GM12878 (cell line): Measurements from ENCODE around the gene PPFIBP1. TPM values are rescaled to one million over a fixed set of nuclear protein-coding genes. Genes with fewer than 3 reads are reported as not detected.

Experiments used
- ATAC-seq: fragments of 200-7000 bp; cut with Tn5 transposase; 3 replicates; pipeline ENCODE4 v1.9.1; 2020; ENCODE audit warnings: mild to moderate bottlenecking, moderate library complexity
- BruUV-seq: library from RNA; stranded (reverse); fragments of 400-500 nt; replicated peaks from 2 replicates; lab custom pipeline; 2021; lab: Mats Ljungman, UMichigan
- CTCF ChIA-PET: fragments of 300-600 bp; sonication (Branson Sonifier 250); formaldehyde crosslinking; extraction: SDS; loops from one replicate; lab custom pipeline; 2021; ENCODE audit warnings: inconsistent platforms; lab: Yijun Ruan, JAX
- POLR2A ChIA-PET: fragments of 350-600 bp; formaldehyde crosslinking; extraction: SDS; loops from one replicate; lab custom pipeline; 2021; ENCODE audit warnings: inconsistent platforms; lab: Charles Lee
- RAD21 ChIA-PET: fragments of 300-600 bp; sonication (Branson Sonifier 250); formaldehyde crosslinking; loops from one replicate; lab custom pipeline; 2023; ENCODE audit warnings: antibody characterized with exemption; ENCODE audit not compliant: unreplicated experiment; lab: Charles Lee
- SMC1A ChIA-PET: fragments of 300-600 bp; sonication (Branson Sonifier 250); formaldehyde crosslinking; loops from one replicate; lab custom pipeline; 2023; ENCODE audit not compliant: unreplicated experiment, uncharacterized antibody; lab: Charles Lee
- DNase-seq: peaks from one replicate; pipeline ENCODE4 v3.0.0-alpha.2; 2011; ENCODE audit warnings: low read depth, low spot score
- FAIRE-seq: peaks from 3 replicates; lab custom pipeline; 2011; peaks lifted over from hg19 to GRCh38; lab: Jason Lieb, UNC
- H2AFZ ChIP-seq: 2 replicates; pipeline ENCODE4 v1.6.0; 2011; ENCODE audit warnings: low read depth, low read length, control low read depth; ENCODE audit not compliant: control insufficient read depth
- H3K27ac ChIP-seq: 2 replicates; pipeline ENCODE4 v1.5.1; 2011; ENCODE audit warnings: control low read depth; ENCODE audit not compliant: control insufficient read depth, insufficient read depth
- H3K27me3 ChIP-seq, 2 experiments: replicated peaks in 1 of 2; 2 replicates each; pipeline versions ENCODE4 v1.6.0 to v1.6.1; 2011; ENCODE audit warnings: low read length in 1 of 2; ENCODE audit not compliant: control insufficient read depth in 2 of 2, insufficient read depth in 2 of 2
- H3K36me3 ChIP-seq, 2 experiments: 2 replicates each; pipeline ENCODE4 v1.5.1; 2011; ENCODE audit warnings: low read length in 1 of 2; ENCODE audit not compliant: control insufficient read depth in 2 of 2, insufficient read depth in 2 of 2
- H3K4me1 ChIP-seq: 2 replicates; pipeline ENCODE4 v1.6.1; 2011; ENCODE audit warnings: mild to moderate bottlenecking, low read length, moderate library complexity, mixed read lengths; ENCODE audit not compliant: control insufficient read depth, insufficient read depth
- H3K4me2 ChIP-seq: 2 replicates; pipeline ENCODE4 v1.6.0; 2011; ENCODE audit warnings: control low read depth; ENCODE audit not compliant: control insufficient read depth, insufficient read depth
- H3K4me3 ChIP-seq: fragments of 200-600 bp; sonication (generic); 2 replicates; pipeline ENCODE4 v1.5.1; 2016
- H3K79me2 ChIP-seq: 2 replicates; pipeline ENCODE4 v1.6.0; 2011; ENCODE audit warnings: low read length; ENCODE audit not compliant: control insufficient read depth, insufficient read depth
- H3K9ac ChIP-seq: 2 replicates; pipeline ENCODE4 v1.8.0; 2011; ENCODE audit warnings: low read length, control low read depth, mixed read lengths; ENCODE audit not compliant: control insufficient read depth, insufficient read depth
- H3K9me3 ChIP-seq: replicated peaks from 3 replicates; pipeline ENCODE4 v1.5.1; 2011; ENCODE audit warnings: mild to moderate bottlenecking, low read length; ENCODE audit not compliant: control insufficient read depth, insufficient read depth
- H4K20me1 ChIP-seq: 2 replicates; pipeline ENCODE4 v1.6.0; 2011; ENCODE audit not compliant: control insufficient read depth, insufficient read depth
- KDM1A ChIP-seq: fragments of 200-600 bp; sonication (generic); IDR thresholded peaks from 2 replicates; pipeline ENCODE4 v1.6.1; 2016; ENCODE audit warnings: borderline replicate concordance
- MYC ChIP-seq: IDR thresholded peaks from 2 replicates; pipeline ENCODE4 v1.6.1; 2011; ENCODE audit warnings: mild to moderate bottlenecking, low read length, moderate library complexity, inconsistent platforms; ENCODE audit not compliant: insufficient read depth, insufficient replicate concordance, insufficient read length, severe bottlenecking
- NFYB ChIP-seq: IDR thresholded peaks from 2 replicates; pipeline ENCODE4 v1.6.1; 2011; ENCODE audit warnings: low read depth, mild to moderate bottlenecking, low read length, improper control_type of control experiment, moderate library complexity; ENCODE audit not compliant: insufficient read depth
- RAD21 ChIP-seq: IDR thresholded peaks from 2 replicates; pipeline ENCODE4 v1.6.1; 2011; ENCODE audit warnings: mild to moderate bottlenecking, low read depth, low read length, moderate library complexity; ENCODE audit not compliant: insufficient read depth
- RAD51 ChIP-seq: fragments of 450-650 bp; IDR thresholded peaks from 2 replicates; pipeline ENCODE4 v1.6.1; 2016; ENCODE audit warnings: moderate library complexity, mild to moderate bottlenecking, inconsistent platforms
- RBBP5 ChIP-seq: fragments of 200-600 bp; sonication (generic); conservative IDR thresholded peaks from 2 replicates; pipeline ENCODE4 v1.6.1; 2016
- RCOR1 ChIP-seq: conservative IDR thresholded peaks from 2 replicates; pipeline ENCODE4 v1.6.1; 2012; ENCODE audit warnings: low read depth, low read length, improper control_type of control experiment
- SMAD5 ChIP-seq: IDR thresholded peaks from 2 replicates; pipeline ENCODE4 v1.6.1; 2016; ENCODE audit warnings: antibody characterized with exemption, low read depth
- SRF ChIP-seq, 2 experiments: IDR thresholded peaks; 2 replicates each; pipeline ENCODE4 v1.6.1; 2011; ENCODE audit warnings: low read depth in 2 of 2, low read length in 2 of 2, mild to moderate bottlenecking in 1 of 2, moderate library complexity in 1 of 2
- WRNIP1 ChIP-seq: IDR thresholded peaks from 2 replicates; pipeline ENCODE4 v1.6.1; 2011; ENCODE audit warnings: low read depth, low read length, improper control_type of control experiment, borderline replicate concordance
- YBX1 ChIP-seq: fragments of 450-650 bp; IDR thresholded peaks from 2 replicates; pipeline ENCODE4 v1.6.1; 2016; ENCODE audit warnings: antibody characterized with exemption
- ZNF622 ChIP-seq: fragments of 450-650 bp; IDR thresholded peaks from 2 replicates; pipeline ENCODE4 v1.6.1; 2017; ENCODE audit warnings: mild to moderate bottlenecking, inconsistent platforms
- WGBS: methylation state at CpG from one replicate; pipeline ENCODE4 v1.1.6; 2016; ENCODE audit warnings: low lambda C conversion rate; ENCODE audit not compliant: insufficient replicate concordance, insufficient coverage; ENCODE audit errors: missing lambda C conversion rate; 5-methylcytosine and 5-hydroxymethylcytosine counted together
- in situ Hi-C: fragments of 300-500 bp; cut with MboI; formaldehyde crosslinking; loops from 9 replicates; pipeline ENCODE4 v1.14.3; 2018; ENCODE audit warnings: mixed read lengths
- intact Hi-C: fragments of 100-400 bp; cut with micrococcal nuclease; formaldehyde crosslinking; loops from one replicate; pipeline ENCODE4 v1.14.2; 2022; ENCODE audit not compliant: unreplicated experiment
- polyA plus RNA-seq, 11 experiments: library from polyadenylated mRNA; depleted of rRNA in 4 of 11; unstranded in 6 of 11; stranded (reverse) in 5 of 11; fragments of >200 nt; fragmentation: Nextera tagmentation in 4 of 11; fragmentation: Illumina TruSeq in 1 of 11; extraction: Ambion mirVana in 4 of 11; extraction: Trizol in 1 of 11; gene quantifications; 1 replicate in 1 of 11; 2 replicates in 10 of 11; pipeline versions ENCODE4 v1.2.1 to v1.2.3, GENCODE V29; 2011 to 2016; ENCODE audit warnings: inconsistent platforms in 2 of 11, missing spikeins in 2 of 11, low read depth in 1 of 11
- total RNA-seq, 4 experiments: library from RNA; depleted of rRNA in 3 of 4; stranded (reverse); fragments of >200 nt in 3 of 4; fragmentation: Illumina TruSeq in 1 of 4; extraction: Trizol in 1 of 4; gene quantifications; 2 replicates each; pipeline versions ENCODE4 v1.2.1 to v1.2.3, GENCODE V29; 2013 to 2021
- TF ChIP-seq, protein P1 (sequence below): fragments of 450-650 bp; IDR thresholded peaks from 2 replicates; pipeline ENCODE4 v1.6.1; 2017; ENCODE audit warnings: mild to moderate bottlenecking, low read depth, inconsistent platforms; ENCODE audit not compliant: poor library complexity, severe bottlenecking
- TF ChIP-seq, protein P2 (sequence below): fragments of 450-650 bp; IDR thresholded peaks from 2 replicates; pipeline ENCODE4 v1.6.1; 2017; ENCODE audit warnings: low read depth, mild to moderate bottlenecking, moderate library complexity
- TF ChIP-seq, protein P3 (sequence below): fragments of 450-650 bp; IDR thresholded peaks from 2 replicates; pipeline ENCODE4 v1.6.1; 2017; ENCODE audit warnings: mild to moderate bottlenecking, moderate library complexity

Gene PPFIBP1
- total and polyA plus RNA-seq, 10 of the 15 experiments (the other 5 are each of a cell fraction or from before 2014, with no cell fraction given): 0.47 to 7.8 (median 3.6) TPM

DNA sequence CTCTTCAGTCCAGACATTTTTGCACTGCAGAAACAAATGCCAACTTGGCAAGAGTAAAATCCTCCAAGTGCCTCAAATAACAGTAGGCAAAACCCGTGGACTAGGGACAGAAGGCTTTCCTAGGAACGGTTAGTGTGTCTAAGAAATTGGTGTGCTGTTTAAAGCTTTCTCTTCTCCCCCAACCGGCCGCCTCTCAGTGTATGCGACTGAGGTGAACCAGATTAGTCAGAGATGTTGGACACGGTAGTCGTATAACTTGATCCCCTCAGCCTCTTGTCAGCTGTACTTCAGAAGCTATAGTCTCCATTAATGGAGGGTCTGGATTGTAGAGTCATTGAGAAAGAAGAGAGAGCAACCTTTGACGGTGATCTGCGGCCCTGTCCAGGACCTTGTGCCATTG lies 21.7 kb downstream of the PPFIBP1 start:
- no peak for ATAC-seq
- 92% methylated on average over 9 of the region's 9 CpGs for WGBS
- no peak overlapping the region for H2AFZ ChIP-seq
- ChIA-PET SMC1A (interaction anchor here (1.1 to 1.2 kb wide), 2 partner anchors 15 to 83 kb away, joined by 3 read pairs; no protein-coding TSS in a partner anchor), RAD21 (no interaction called here), CTCF (no interaction called here), POLR2A (interaction anchor here (1.5 kb wide), 1 partner anchor 22 kb away, joined by 4 read pairs; the partner anchor contains the start of gene PPFIBP1)
- intact Hi-C loops (no loop called here), in situ Hi-C loops (no loop called here)
- BruUV-seq: no TSS peak
- no peak for FAIRE-seq
- no peak overlapping the region for H3K4me3 ChIP-seq
- H4K20me1 ChIP-seq: no peaks in the 10 kb centered on the region
- H3K9me3 ChIP-seq: no peaks in the 10 kb centered on the region; the same call in 2 of the 3 replicates
- DNase-seq: no peak
- no peaks in the 10 kb centered on the region for H3K36me3 ChIP-seq
- H3K9ac ChIP-seq: no peak overlapping the region
- H3K27ac ChIP-seq: no peak overlapping the region
- H3K4me1 ChIP-seq: no peaks in the 10 kb centered on the region
- H3K27me3 ChIP-seq: no peaks in the 10 kb centered on the region
- H3K79me2 ChIP-seq: peaks cover 3% of the 10 kb centered on the region
- no peak overlapping the region for H3K4me2 ChIP-seq
- TF ChIP-seq YBX1 (no peak), SMAD5 (no peak), WRNIP1 (no peak), KDM1A (no peak), RAD21 (no peak), RAD51 (no peak), MYC (no peak), RBBP5 (no peak), ZNF622 (no peak), RCOR1 (no peak), SRF (IDR thresholded peaks at IDR 0.05; ENCODE audit: low read depth in 2 of 2, low read length in 2 of 2) (no peak), NFYB (no peak)
- TF ChIP-seq, protein P1, sequence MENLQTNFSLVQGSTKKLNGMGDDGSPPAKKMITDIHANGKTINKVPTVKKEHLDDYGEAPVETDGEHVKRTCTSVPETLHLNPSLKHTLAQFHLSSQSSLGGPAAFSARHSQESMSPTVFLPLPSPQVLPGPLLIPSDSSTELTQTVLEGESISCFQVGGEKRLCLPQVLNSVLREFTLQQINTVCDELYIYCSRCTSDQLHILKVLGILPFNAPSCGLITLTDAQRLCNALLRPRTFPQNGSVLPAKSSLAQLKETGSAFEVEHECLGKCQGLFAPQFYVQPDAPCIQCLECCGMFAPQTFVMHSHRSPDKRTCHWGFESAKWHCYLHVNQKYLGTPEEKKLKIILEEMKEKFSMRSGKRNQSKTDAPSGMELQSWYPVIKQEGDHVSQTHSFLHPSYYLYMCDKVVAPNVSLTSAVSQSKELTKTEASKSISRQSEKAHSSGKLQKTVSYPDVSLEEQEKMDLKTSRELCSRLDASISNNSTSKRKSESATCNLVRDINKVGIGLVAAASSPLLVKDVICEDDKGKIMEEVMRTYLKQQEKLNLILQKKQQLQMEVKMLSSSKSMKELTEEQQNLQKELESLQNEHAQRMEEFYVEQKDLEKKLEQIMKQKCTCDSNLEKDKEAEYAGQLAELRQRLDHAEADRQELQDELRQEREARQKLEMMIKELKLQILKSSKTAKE: no peak
- TF ChIP-seq, protein P2, sequence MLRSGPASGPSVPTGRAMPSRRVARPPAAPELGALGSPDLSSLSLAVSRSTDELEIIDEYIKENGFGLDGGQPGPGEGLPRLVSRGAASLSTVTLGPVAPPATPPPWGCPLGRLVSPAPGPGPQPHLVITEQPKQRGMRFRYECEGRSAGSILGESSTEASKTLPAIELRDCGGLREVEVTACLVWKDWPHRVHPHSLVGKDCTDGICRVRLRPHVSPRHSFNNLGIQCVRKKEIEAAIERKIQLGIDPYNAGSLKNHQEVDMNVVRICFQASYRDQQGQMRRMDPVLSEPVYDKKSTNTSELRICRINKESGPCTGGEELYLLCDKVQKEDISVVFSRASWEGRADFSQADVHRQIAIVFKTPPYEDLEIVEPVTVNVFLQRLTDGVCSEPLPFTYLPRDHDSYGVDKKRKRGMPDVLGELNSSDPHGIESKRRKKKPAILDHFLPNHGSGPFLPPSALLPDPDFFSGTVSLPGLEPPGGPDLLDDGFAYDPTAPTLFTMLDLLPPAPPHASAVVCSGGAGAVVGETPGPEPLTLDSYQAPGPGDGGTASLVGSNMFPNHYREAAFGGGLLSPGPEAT: no peak
- TF ChIP-seq, protein P3, sequence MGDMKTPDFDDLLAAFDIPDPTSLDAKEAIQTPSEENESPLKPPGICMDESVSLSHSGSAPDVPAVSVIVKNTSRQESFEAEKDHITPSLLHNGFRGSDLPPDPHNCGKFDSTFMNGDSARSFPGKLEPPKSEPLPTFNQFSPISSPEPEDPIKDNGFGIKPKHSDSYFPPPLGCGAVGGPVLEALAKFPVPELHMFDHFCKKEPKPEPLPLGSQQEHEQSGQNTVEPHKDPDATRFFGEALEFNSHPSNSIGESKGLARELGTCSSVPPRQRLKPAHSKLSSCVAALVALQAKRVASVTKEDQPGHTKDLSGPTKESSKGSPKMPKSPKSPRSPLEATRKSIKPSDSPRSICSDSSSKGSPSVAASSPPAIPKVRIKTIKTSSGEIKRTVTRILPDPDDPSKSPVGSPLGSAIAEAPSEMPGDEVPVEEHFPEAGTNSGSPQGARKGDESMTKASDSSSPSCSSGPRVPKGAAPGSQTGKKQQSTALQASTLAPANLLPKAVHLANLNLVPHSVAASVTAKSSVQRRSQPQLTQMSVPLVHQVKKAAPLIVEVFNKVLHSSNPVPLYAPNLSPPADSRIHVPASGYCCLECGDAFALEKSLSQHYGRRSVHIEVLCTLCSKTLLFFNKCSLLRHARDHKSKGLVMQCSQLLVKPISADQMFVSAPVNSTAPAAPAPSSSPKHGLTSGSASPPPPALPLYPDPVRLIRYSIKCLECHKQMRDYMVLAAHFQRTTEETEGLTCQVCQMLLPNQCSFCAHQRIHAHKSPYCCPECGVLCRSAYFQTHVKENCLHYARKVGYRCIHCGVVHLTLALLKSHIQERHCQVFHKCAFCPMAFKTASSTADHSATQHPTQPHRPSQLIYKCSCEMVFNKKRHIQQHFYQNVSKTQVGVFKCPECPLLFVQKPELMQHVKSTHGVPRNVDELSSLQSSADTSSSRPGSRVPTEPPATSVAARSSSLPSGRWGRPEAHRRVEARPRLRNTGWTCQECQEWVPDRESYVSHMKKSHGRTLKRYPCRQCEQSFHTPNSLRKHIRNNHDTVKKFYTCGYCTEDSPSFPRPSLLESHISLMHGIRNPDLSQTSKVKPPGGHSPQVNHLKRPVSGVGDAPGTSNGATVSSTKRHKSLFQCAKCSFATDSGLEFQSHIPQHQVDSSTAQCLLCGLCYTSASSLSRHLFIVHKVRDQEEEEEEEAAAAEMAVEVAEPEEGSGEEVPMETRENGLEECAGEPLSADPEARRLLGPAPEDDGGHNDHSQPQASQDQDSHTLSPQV: no peak
